Endothelial cell of umbilical vein (primary cell): Measurements from ENCODE around the gene ATN1. TPM values are rescaled to one million over a fixed set of nuclear protein-coding genes. Genes with fewer than 3 reads are reported as not detected.

ENCODE experiments used
- BruUV-seq: library from RNA; stranded (reverse); fragments of 400-500 nt; replicated peaks from 2 replicates; lab custom pipeline; 2021; lab: Mats Ljungman, UMichigan
- CTCF ChIA-PET: fragments of 300-600, 350-600 bp; sonication (Branson Sonifier 250); formaldehyde crosslinking; loops from one replicate; lab custom pipeline; 2021; ENCODE audit warnings: antibody characterized with exemption, inconsistent platforms; lab: Charles Lee
- POLR2A ChIA-PET: fragments of 300-600, 350-600 bp; sonication (Branson Sonifier 250); formaldehyde crosslinking; loops from one replicate; lab custom pipeline; 2021; ENCODE audit warnings: antibody characterized with exemption, inconsistent platforms; lab: Charles Lee
- DNase-seq: peaks from one replicate; pipeline ENCODE4 v3.0.0-alpha.2; 2011; ENCODE audit warnings: low read depth, low spot score
- FAIRE-seq: peaks from 2 replicates; lab custom pipeline; 2011; peaks lifted over from hg19 to GRCh38; lab: Jason Lieb, UNC
- H2AFZ ChIP-seq: 2 replicates; pipeline ENCODE4 v1.6.0; 2012; ENCODE audit warnings: low read depth, low read length, control low read depth, inconsistent platforms
- H3K27ac ChIP-seq: 2 replicates; pipeline ENCODE4 v1.5.1; 2011; ENCODE audit warnings: low read depth, mild to moderate bottlenecking, control low read depth, low read length, moderate library complexity; ENCODE audit not compliant: insufficient read depth
- H3K27me3 ChIP-seq, 2 experiments: 2 replicates each; pipeline versions ENCODE4 v1.6.0 to v1.6.1; 2011; ENCODE audit warnings: low read length in 2 of 2, mixed read lengths in 1 of 2; ENCODE audit not compliant: control insufficient read depth in 2 of 2, insufficient read depth in 2 of 2
- H3K36me3 ChIP-seq, 2 experiments: 2 replicates in 1 of 2; 3 replicates in 1 of 2; pipeline ENCODE4 v1.5.1; 2011; ENCODE audit warnings: low read length in 2 of 2, mild to moderate bottlenecking in 1 of 2, moderate library complexity in 1 of 2; ENCODE audit not compliant: control insufficient read depth in 2 of 2, insufficient read depth in 2 of 2; ENCODE audit errors: extremely low read depth in 1 of 2
- H3K4me1 ChIP-seq: 3 replicates; pipeline ENCODE4 v1.5.1; 2011; ENCODE audit warnings: mild to moderate bottlenecking, low read length; ENCODE audit not compliant: control insufficient read depth, insufficient read depth; ENCODE audit errors: extremely low read depth
- H3K4me2 ChIP-seq: 2 replicates; pipeline ENCODE4 v1.6.1; 2011; ENCODE audit warnings: low read length, control low read depth, mixed read lengths; ENCODE audit not compliant: insufficient read depth
- H3K4me3 ChIP-seq, 3 experiments: fragments of 200-600 bp in 1 of 3; sonication (generic), shearing (Covaris generic) in 1 of 3; replicated peaks in 1 of 3; 2 replicates each; pipeline ENCODE4 v1.5.1; 2011 to 2016; ENCODE audit warnings: control low read depth in 3 of 3, low read length in 3 of 3, mild to moderate bottlenecking in 2 of 3, inconsistent platforms in 1 of 3, low read depth in 1 of 3, moderate library complexity in 1 of 3; ENCODE audit not compliant: insufficient read depth in 1 of 3
- H3K79me2 ChIP-seq: 2 replicates; pipeline ENCODE4 v1.6.0; 2012; ENCODE audit warnings: low read length, inconsistent platforms; ENCODE audit not compliant: control insufficient read depth, insufficient read depth
- H3K9ac ChIP-seq: replicated peaks from 2 replicates; pipeline ENCODE3; 2011; ENCODE audit warnings: low read length, control low read depth; ENCODE audit not compliant: insufficient read depth; ENCODE audit errors: extremely low read depth
- H3K9me1 ChIP-seq: replicated peaks from 3 replicates; pipeline ENCODE4 v1.6.0; 2011; ENCODE audit warnings: mild to moderate bottlenecking, low read length; ENCODE audit not compliant: control insufficient read depth, insufficient read depth; ENCODE audit errors: extremely low read depth
- H3K9me3 ChIP-seq: replicated peaks from 2 replicates; pipeline ENCODE4 v1.5.1; 2012; ENCODE audit warnings: low read length, inconsistent platforms; ENCODE audit not compliant: control insufficient read depth, insufficient read depth
- H4K20me1 ChIP-seq: replicated peaks from 2 replicates; pipeline ENCODE3; 2011; ENCODE audit warnings: mild to moderate bottlenecking, low read length; ENCODE audit not compliant: control insufficient read depth, insufficient read depth; ENCODE audit errors: extremely low read depth
- CTCF ChIP-seq, 2 donors: IDR thresholded peaks; 1 replicate in 1 of 2; 2 replicates in 1 of 2; pipeline ENCODE4 v1.5.1; 2011; ENCODE audit warnings: low read length in 2 of 2, mild to moderate bottlenecking in 2 of 2, moderate library complexity in 2 of 2, control low read depth in 1 of 2, inconsistent platforms in 1 of 2, low read depth in 1 of 2; ENCODE audit not compliant: insufficient read depth in 1 of 2; ENCODE audit errors: extremely low read depth in 1 of 2
- EZH2 ChIP-seq: IDR thresholded peaks from 2 replicates; pipeline ENCODE4 v1.6.1; 2012; ENCODE audit warnings: borderline replicate concordance, low read depth, mild to moderate bottlenecking, moderate library complexity, low read length, inconsistent platforms; ENCODE audit not compliant: severe bottlenecking
- FOS ChIP-seq: IDR thresholded peaks from 2 replicates; pipeline ENCODE4 v1.6.1; 2011; ENCODE audit warnings: mild to moderate bottlenecking, low read length, moderate library complexity, borderline replicate concordance; ENCODE audit not compliant: insufficient read depth
- GATA2 ChIP-seq: IDR thresholded peaks from 2 replicates; pipeline ENCODE4 v1.7.0; 2011; ENCODE audit warnings: low read depth, mild to moderate bottlenecking, moderate library complexity, mixed read lengths, low read length; ENCODE audit not compliant: insufficient read length, insufficient read depth
- JUN ChIP-seq: IDR thresholded peaks from 2 replicates; pipeline ENCODE4 v1.6.1; 2011; ENCODE audit warnings: borderline replicate concordance, low read depth; ENCODE audit not compliant: insufficient read length, insufficient read depth
- MAX ChIP-seq: IDR thresholded peaks from 2 replicates; pipeline ENCODE4 v1.6.1; 2011; ENCODE audit not compliant: insufficient read depth, insufficient read length
- MYC ChIP-seq: IDR thresholded peaks from one replicate; pipeline ENCODE4 v1.6.1; 2011; ENCODE audit warnings: mild to moderate bottlenecking, low read depth, low read length
- POLR2A ChIP-seq: IDR thresholded peaks from 2 replicates; pipeline ENCODE4 v1.6.1; 2012; ENCODE audit warnings: low read depth, mild to moderate bottlenecking, control low read depth, low read length
- POLR2AphosphoS5 ChIP-seq: IDR thresholded peaks from 2 replicates; pipeline ENCODE4 v1.6.1; 2012; ENCODE audit warnings: low read depth, mild to moderate bottlenecking, control low read depth, low read length, moderate library complexity; ENCODE audit not compliant: insufficient read depth
- dilution Hi-C: fragments of 300-500 bp; cut with MboI; formaldehyde crosslinking; loops from one replicate; pipeline ENCODE4 v1.15.0; 2019; ENCODE audit warnings: low sequenced_read_pairs; ENCODE audit not compliant: extremely low pct_ligation_motif_present
- intact Hi-C: fragments of 100-400 bp; cut with micrococcal nuclease; formaldehyde crosslinking; loops from one replicate; pipeline ENCODE4 v1.10.0; 2022
- polyA plus RNA-seq, 4 experiments: library from polyadenylated mRNA; depleted of rRNA in 3 of 4; stranded (reverse) in 3 of 4; unstranded in 1 of 4; fragments of >200 nt; gene quantifications; 2 replicates each; pipeline versions ENCODE4 v1.2.1 to v1.2.3, GENCODE V29; 2011 to 2012; ENCODE audit warnings: missing spikeins in 1 of 4
- total RNA-seq: library from RNA; stranded (reverse); gene quantifications from 2 replicates; pipeline ENCODE4 v1.2.3, GENCODE V29; 2021

ATN1 gene
- total and polyA plus RNA-seq, 2 donors (not counting 3 experiments of a cell fraction or from before 2014, with no cell fraction given): 46.4 to 117 TPM

- dilution Hi-C loops (no loop called here), intact Hi-C loops (no loop called here)
- DNase-seq: no peak
Measured at GRCh38 chr12:6894321-6894720, 33.4 kb upstream of the ATN1 start.

More at GRCh38 chr12:6894321-6894720, 33.4 kb upstream of the ATN1 start:
- BruUV-seq: no TSS peak
- Histone ChIP-seq H3K4me3 (no peak overlapping the region), H3K79me2 (no peaks in the 10 kb centered on the region), H3K27ac (no peak overlapping the region), H3K9me3 (no peaks in the 10 kb centered on the region), H2AFZ (no peak overlapping the region), H3K4me2 (no peak overlapping the region), H3K9me1 (no peaks in the 10 kb centered on the region), H3K9ac (no peak overlapping the region), H3K36me3 (no peaks in the 10 kb centered on the region), H3K27me3 (no peaks in the 10 kb centered on the region), H3K4me1 (peaks cover 10% of the 10 kb centered on the region), H4K20me1 (no peaks in the 10 kb centered on the region)
- TF ChIP-seq EZH2: no peak
- no peak for TF ChIP-seq JUN
- no peak for TF ChIP-seq GATA2
- no peak for TF ChIP-seq POLR2AphosphoS5
- no peak for TF ChIP-seq FOS
- TF ChIP-seq POLR2A: no peak
- TF ChIP-seq MYC: no peak
- TF ChIP-seq MAX: no peak
- TF ChIP-seq CTCF (IDR thresholded peaks at IDR 0.05; ENCODE audit: extremely low read depth in 1 of 2, insufficient read depth in 1 of 2, low read depth in 1 of 2, low read length in 2 of 2): no peak
- no peak for FAIRE-seq
- CTCF ChIA-PET: interaction anchor here (0.8 kb wide), 1 partner anchor 25 kb away, joined by 3 read pairs; no protein-coding TSS in a partner anchor
- POLR2A ChIA-PET: no interaction called here
